ENCODE measurements around the gene DOK1. TPM values are rescaled to one million over a fixed set of nuclear protein-coding genes. Genes with fewer than 3 reads are reported as not detected.

DOK1 gene
- total RNA-seq, 1 donor from 2014 or later: 19.3 TPM

- Histone ChIP-seq H3K9ac (ENCODE audit: low read length) (peak overlapping the region; percentile 67), H4K20me1 (ENCODE audit: insufficient read depth, low read length) (peaks cover 6% of the 10 kb centered on the region), H3K9me3 (ENCODE audit: insufficient read depth, low read depth, low read length) (no peaks in the 10 kb centered on the region), H3K36me3 (ENCODE audit: insufficient read depth, low read length) (no peaks in the 10 kb centered on the region), H3K4me3 (ENCODE audit: insufficient read depth, low read depth, low read length) (peak overlapping the region; percentile 54), H3K27me3 (ENCODE audit: insufficient read depth, low read length) (no peaks in the 10 kb centered on the region), H3K27ac (ENCODE audit: low read depth, low read length) (peak overlapping the region; percentile 21), H3K79me2 (ENCODE audit: insufficient read depth, low read length) (peaks cover 48% of the 10 kb centered on the region), H3K4me1 (ENCODE audit: insufficient read depth, low read length) (peaks cover 25% of the 10 kb centered on the region), H2AFZ (ENCODE audit: low read depth, low read length) (peak overlapping the region; percentile 78), H3K4me2 (ENCODE audit: low read length) (peak overlapping the region; percentile 92)
- peaks cover 2% of the 10 kb centered on the region for H3K36me3 Mint-ChIP-seq (ENCODE audit: low read depth, unreplicated experiment)
- FAIRE-seq: no peak
- DNase-seq (ENCODE audit: low read depth): no peak
- TF ChIP-seq CTCF (IDR thresholded peaks at IDR 0.05; ENCODE audit: insufficient read depth, low read depth, low read length) (no peak), EZH2 (IDR thresholded peaks at IDR 0.05; ENCODE audit: insufficient read depth, low read length) (no peak)
- no peak overlapping the region for H3K27ac Mint-ChIP-seq (ENCODE audit: unreplicated experiment)
- peak overlapping the region; percentile 75 for H3K4me3 Mint-ChIP-seq (ENCODE audit: unreplicated experiment)
- H3K9me3 Mint-ChIP-seq (ENCODE audit: unreplicated experiment): no peaks in the 10 kb centered on the region
- peaks cover 9% of the 10 kb centered on the region for H3K4me1 Mint-ChIP-seq (ENCODE audit: low read depth, unreplicated experiment)
- peaks cover 7% of the 10 kb centered on the region for H3K27me3 Mint-ChIP-seq (ENCODE audit: low read depth, unreplicated experiment)
Measured at GRCh38 chr2:74548900-74549826, 5.4 kb upstream of the DOK1 start.

DNA sequence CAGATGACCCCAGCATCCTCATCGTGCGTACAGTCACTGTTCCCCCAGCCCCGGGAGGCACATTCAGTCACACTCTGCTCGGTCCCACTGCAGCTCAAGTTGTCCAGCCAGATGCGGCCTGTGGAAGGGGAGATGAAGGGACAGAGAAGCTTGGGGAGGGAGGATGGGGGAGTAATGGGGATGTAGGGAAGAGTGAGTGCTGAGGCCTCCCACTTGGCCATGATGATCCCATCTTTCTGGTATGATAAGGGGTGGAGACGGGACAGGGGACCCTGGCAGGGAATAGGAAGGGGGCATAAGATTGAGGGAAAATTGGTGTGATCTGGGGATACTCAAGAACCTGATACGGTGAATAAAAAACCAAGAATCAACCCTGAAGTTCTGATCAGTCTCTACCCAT lies 4.3 kb upstream of the DOK1 start:
- TF ChIP-seq EZH2 (IDR thresholded peaks at IDR 0.05; ENCODE audit: insufficient read depth, low read length): no peak
- no peak for TF ChIP-seq CTCF (IDR thresholded peaks at IDR 0.05; ENCODE audit: insufficient read depth, low read depth, low read length)
- peaks cover 7% of the 10 kb centered on the region for H3K27me3 Mint-ChIP-seq (ENCODE audit: low read depth, unreplicated experiment)
- FAIRE-seq: no peak
- Histone ChIP-seq H2AFZ (ENCODE audit: low read depth, low read length) (no peak overlapping the region), H3K4me2 (ENCODE audit: low read length) (peak overlapping the region; percentile 92), H3K27me3 (ENCODE audit: insufficient read depth, low read length) (no peaks in the 10 kb centered on the region), H3K4me1 (ENCODE audit: insufficient read depth, low read length) (peaks cover 25% of the 10 kb centered on the region), H3K4me3 (ENCODE audit: insufficient read depth, low read depth, low read length) (no peak overlapping the region), H3K27ac (ENCODE audit: low read depth, low read length) (no peak overlapping the region), H4K20me1 (ENCODE audit: insufficient read depth, low read length) (peaks cover 6% of the 10 kb centered on the region), H3K9ac (ENCODE audit: low read length) (no peak overlapping the region), H3K9me3 (ENCODE audit: insufficient read depth, low read depth, low read length) (no peaks in the 10 kb centered on the region), H3K79me2 (ENCODE audit: insufficient read depth, low read length) (peaks cover 54% of the 10 kb centered on the region), H3K36me3 (ENCODE audit: insufficient read depth, low read length) (no peaks in the 10 kb centered on the region)
- no peak for DNase-seq (ENCODE audit: low read depth)
- peaks cover 2% of the 10 kb centered on the region for H3K36me3 Mint-ChIP-seq (ENCODE audit: low read depth, unreplicated experiment)
- H3K4me3 Mint-ChIP-seq (ENCODE audit: unreplicated experiment): peak overlapping the region; percentile 75
- no peak overlapping the region for H3K27ac Mint-ChIP-seq (ENCODE audit: unreplicated experiment)
- H3K4me1 Mint-ChIP-seq (ENCODE audit: low read depth, unreplicated experiment): peaks cover 9% of the 10 kb centered on the region
- no peaks in the 10 kb centered on the region for H3K9me3 Mint-ChIP-seq (ENCODE audit: unreplicated experiment)

GRCh38 chr2:74551530-74551929 lies 3.0 kb upstream of the DOK1 start:
- no peaks in the 10 kb centered on the region for H3K36me3 ChIP-seq (ENCODE audit: insufficient read depth, low read length)
- no peak overlapping the region for H3K27ac ChIP-seq (ENCODE audit: low read depth, low read length)
- no peak for FAIRE-seq
- Mint-ChIP-seq H3K4me1 (ENCODE audit: low read depth, unreplicated experiment) (peaks cover 9% of the 10 kb centered on the region), H3K36me3 (ENCODE audit: low read depth, unreplicated experiment) (peaks cover 2% of the 10 kb centered on the region), H3K4me3 (ENCODE audit: unreplicated experiment) (no peak overlapping the region), H3K27ac (ENCODE audit: unreplicated experiment) (no peak overlapping the region), H3K27me3 (ENCODE audit: low read depth, unreplicated experiment) (peaks cover 7% of the 10 kb centered on the region), H3K9me3 (ENCODE audit: unreplicated experiment) (no peaks in the 10 kb centered on the region)
- no peak overlapping the region for H2AFZ ChIP-seq (ENCODE audit: low read depth, low read length)
- no peaks in the 10 kb centered on the region for H3K9me3 ChIP-seq (ENCODE audit: insufficient read depth, low read depth, low read length)
- peak overlapping the region; percentile 90 for H3K4me2 ChIP-seq (ENCODE audit: low read length)
- no peak overlapping the region for H3K9ac ChIP-seq (ENCODE audit: low read length)
- H3K79me2 ChIP-seq (ENCODE audit: insufficient read depth, low read length): peaks cover 67% of the 10 kb centered on the region
- no peaks in the 10 kb centered on the region for H3K27me3 ChIP-seq (ENCODE audit: insufficient read depth, low read length)
- peaks cover 33% of the 10 kb centered on the region for H3K4me1 ChIP-seq (ENCODE audit: insufficient read depth, low read length)
- H4K20me1 ChIP-seq (ENCODE audit: insufficient read depth, low read length): peaks cover 11% of the 10 kb centered on the region
- no peak for DNase-seq (ENCODE audit: low read depth)
- peak overlapping the region; percentile 85 for H3K4me3 ChIP-seq (ENCODE audit: insufficient read depth, low read depth, low read length)
- TF ChIP-seq CTCF (IDR thresholded peaks at IDR 0.05; ENCODE audit: insufficient read depth, low read depth, low read length): no peak
- no peak for TF ChIP-seq EZH2 (IDR thresholded peaks at IDR 0.05; ENCODE audit: insufficient read depth, low read length)
